ENCODE results near the gene COQ8A.

- no peak for TF ChIP-seq CTCF (IDR thresholded peaks at IDR 0.05)
- no peak for TF ChIP-seq POLR2A (IDR thresholded peaks at IDR 0.05)
Observed at GRCh38 chr1:226891846-226892523, 48.1 kb upstream of the COQ8A start.

All from gastroesophageal sphincter (tissue), 3 donors.